Thymus (tissue), 11 donors: Measurements from ENCODE around the gene FRMPD4. TPM values are rescaled to one million over a fixed set of nuclear protein-coding genes. Genes with fewer than 3 reads are reported as not detected.

ENCODE experiments used
- DNase-seq, 9 donors: peaks; one replicate each; pipeline ENCODE4 v3.0.0-alpha.2; 2013; ENCODE audit warnings: low spot score in 9 of 9, low read depth in 6 of 9, missing footprints in 1 of 9
- H3K27ac ChIP-seq, 2 donors: one replicate each; pipeline ENCODE4 v1.5.1; 2013; ENCODE audit warnings: control low read depth in 1 of 2, low read depth in 1 of 2, low read length in 1 of 2, mild to moderate bottlenecking in 1 of 2, moderate library complexity in 1 of 2
- H3K27me3 ChIP-seq, 2 donors: one replicate each; pipeline ENCODE4 v1.5.1; 2013; ENCODE audit warnings: low read length in 1 of 2; ENCODE audit not compliant: control insufficient read depth in 2 of 2, insufficient read depth in 1 of 2
- H3K36me3 ChIP-seq, 2 donors: one replicate each; pipeline ENCODE4 v1.5.1; 2013; ENCODE audit warnings: low read length in 1 of 2, mild to moderate bottlenecking in 1 of 2, moderate library complexity in 1 of 2; ENCODE audit not compliant: control insufficient read depth in 2 of 2, insufficient read depth in 2 of 2
- H3K4me1 ChIP-seq, 2 donors: one replicate each; pipeline ENCODE4 v1.5.1; 2013; ENCODE audit warnings: low read length in 2 of 2; ENCODE audit not compliant: control insufficient read depth in 2 of 2, insufficient read depth in 2 of 2
- H3K4me3 ChIP-seq, 2 donors: one replicate each; pipeline ENCODE4 v1.5.1; 2013; ENCODE audit warnings: low read length in 2 of 2, control low read depth in 1 of 2, mild to moderate bottlenecking in 1 of 2
- H3K9me3 ChIP-seq, 2 donors: one replicate each; pipeline ENCODE4 v1.5.1; 2013; ENCODE audit warnings: low read length in 1 of 2, mild to moderate bottlenecking in 1 of 2; ENCODE audit not compliant: control insufficient read depth in 2 of 2, insufficient read depth in 1 of 2
- WGBS: extraction: QIAGEN DNeasy Blood & Tissue Kit; methylation state at CpG from one replicate; pipeline ENCODE4 v1.1.7; 2013; 5-methylcytosine and 5-hydroxymethylcytosine counted together
- polyA plus RNA-seq: library from polyadenylated mRNA; stranded (reverse); fragments of 200-250 nt; gene quantifications from one replicate; pipeline ENCODE4 v1.2.3, GENCODE V29; 2013
- total RNA-seq: library from RNA; stranded (reverse); fragments of 120-200 nt; gene quantifications from one replicate; pipeline ENCODE4 v1.2.4, GENCODE V29; 2013
- donor health status: healthy.

Gene FRMPD4
- total and polyA plus RNA-seq, 2 donors, result 0.05 TPM

GRCh38 chrX:12229986-12230385, 91.7 kb downstream of the FRMPD4 start:
- WGBS, result 96% methylated on average over 2 of the region's 2 CpGs
- no peaks in the 10 kb centered on the region for H3K9me3 ChIP-seq
- DNase-seq, result no peak

GRCh38 chrX:12234534-12235329, 96.5 kb downstream of the FRMPD4 start:
- no peak for DNase-seq
- 95% methylated on average over 5 of the region's 5 CpGs for WGBS
- H3K36me3 ChIP-seq, result no peaks in the 10 kb centered on the region
- no peaks in the 10 kb centered on the region for H3K4me1 ChIP-seq
- H3K4me3 ChIP-seq, result no peak overlapping the region
- H3K9me3 ChIP-seq, result no peaks in the 10 kb centered on the region
- H3K27ac ChIP-seq, result no peak overlapping the region
- no peaks in the 10 kb centered on the region for H3K27me3 ChIP-seq

More at GRCh38 chrX:12229986-12230385, 91.7 kb downstream of the FRMPD4 start:
- no peak overlapping the region for H3K4me3 ChIP-seq
- no peaks in the 10 kb centered on the region for H3K36me3 ChIP-seq
- H3K4me1 ChIP-seq, result no peaks in the 10 kb centered on the region
- H3K27me3 ChIP-seq, result no peaks in the 10 kb centered on the region
- H3K27ac ChIP-seq, result no peak overlapping the region

DNA sequence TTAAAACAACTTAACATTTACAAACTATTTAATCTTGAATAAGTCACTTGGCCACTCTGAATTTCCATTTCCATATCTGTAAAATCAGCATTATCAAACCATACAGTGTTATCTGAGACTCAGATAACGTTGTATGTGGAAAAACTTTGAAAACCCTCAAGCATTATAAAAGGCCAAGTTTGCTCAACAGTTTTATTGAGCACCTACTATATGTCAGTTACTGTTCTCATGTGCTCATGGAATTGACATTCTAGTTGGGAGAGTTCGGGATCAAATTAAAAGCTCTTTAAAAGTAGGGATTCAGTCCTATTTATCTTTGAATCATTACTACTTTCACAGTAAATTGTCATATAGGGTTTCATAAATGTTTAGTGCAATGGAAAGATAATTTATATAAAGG, 97.9 kb downstream of the FRMPD4 start:
- Histone ChIP-seq H3K36me3 (no peaks in the 10 kb centered on the region), H3K27me3 (no peaks in the 10 kb centered on the region), H3K4me1 (no peaks in the 10 kb centered on the region), H3K27ac (no peak overlapping the region), H3K4me3 (no peak overlapping the region), H3K9me3 (no peaks in the 10 kb centered on the region)
- no peak for DNase-seq
- WGBS, result 82% methylated on average over 2 of the region's 2 CpGs

GRCh38 chrX:12237131-12237530, 98.9 kb downstream of the FRMPD4 start:
- Histone ChIP-seq H3K27ac (no peak overlapping the region), H3K9me3 (no peaks in the 10 kb centered on the region), H3K27me3 (no peaks in the 10 kb centered on the region), H3K4me3 (no peak overlapping the region), H3K36me3 (no peaks in the 10 kb centered on the region), H3K4me1 (no peaks in the 10 kb centered on the region)
- DNase-seq, result no peak

GRCh38 chrX:12237771-12238170, 99.5 kb downstream of the FRMPD4 start:
- H3K9me3 ChIP-seq, result no peaks in the 10 kb centered on the region
- DNase-seq, result no peak
- no peak overlapping the region for H3K27ac ChIP-seq
- no peaks in the 10 kb centered on the region for H3K36me3 ChIP-seq
- 87% methylated on average over 2 of the region's 2 CpGs for WGBS
- no peak overlapping the region for H3K4me3 ChIP-seq
- H3K4me1 ChIP-seq, result no peaks in the 10 kb centered on the region
- H3K27me3 ChIP-seq, result no peaks in the 10 kb centered on the region

- Histone ChIP-seq H3K9me3 (no peaks in the 10 kb centered on the region), H3K27ac (no peak overlapping the region), H3K4me1 (no peaks in the 10 kb centered on the region), H3K4me3 (no peak overlapping the region), H3K36me3 (no peaks in the 10 kb centered on the region), H3K27me3 (no peaks in the 10 kb centered on the region)
- WGBS, result 79% methylated on average over 5 of the region's 5 CpGs
- DNase-seq, result no peak
Measured at GRCh38 chrX:12239356-12240082, 101.2 kb downstream of the FRMPD4 start.

GRCh38 chrX:12240491-12240890, 102.2 kb downstream of the FRMPD4 start:
- Histone ChIP-seq H3K27me3 (no peaks in the 10 kb centered on the region), H3K4me1 (no peaks in the 10 kb centered on the region), H3K9me3 (no peaks in the 10 kb centered on the region), H3K36me3 (no peaks in the 10 kb centered on the region), H3K27ac (no peak overlapping the region), H3K4me3 (no peak overlapping the region)
- no peak for DNase-seq
- whole genome bisulfite sequencing, result 97% methylated on average over 1 of the region's 1 CpG

DNA sequence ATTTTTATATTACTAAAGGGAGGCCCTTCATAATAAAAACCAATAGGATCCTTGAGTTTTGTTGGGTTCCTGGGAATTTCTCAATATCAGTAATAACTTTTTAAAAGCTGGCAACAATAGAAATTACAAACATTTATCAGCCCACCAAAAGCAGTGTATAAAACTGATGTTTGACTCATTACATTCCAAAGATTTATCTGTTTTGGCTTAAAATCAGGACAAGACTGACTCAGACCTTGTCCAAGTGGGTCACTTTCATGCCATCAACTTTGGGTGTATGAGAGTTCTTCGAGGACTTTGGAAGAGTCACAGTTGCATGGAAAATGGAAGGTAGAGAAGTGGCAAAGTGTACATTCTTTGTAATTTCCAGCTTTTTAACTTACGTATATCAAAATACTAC, 102.8 kb downstream of the FRMPD4 start:
- Histone ChIP-seq H3K27ac (no peak overlapping the region), H3K27me3 (no peaks in the 10 kb centered on the region), H3K9me3 (no peaks in the 10 kb centered on the region), H3K36me3 (no peaks in the 10 kb centered on the region), H3K4me3 (no peak overlapping the region), H3K4me1 (no peaks in the 10 kb centered on the region)
- DNase-seq, result no peak
- WGBS, result 94% methylated on average over 2 of the region's 2 CpGs
